GM20431 (cell line): ENCODE data around the gene CCDC167.
"Not testable (repeated sequence)": the region's sequence is repeated elsewhere in the genome, so short reads cannot be mapped to it uniquely, and the experiment has no call there.

ENCODE experiments used
- in situ Hi-C: fragments of 300-500 bp; cut with MseI, MboI; formaldehyde crosslinking; loops from one replicate; pipeline ENCODE4 v1.15.0; 2020; ENCODE audit warnings: low sequenced_read_pairs; ENCODE audit not compliant: unreplicated experiment

The CCDC167 gene

DNA sequence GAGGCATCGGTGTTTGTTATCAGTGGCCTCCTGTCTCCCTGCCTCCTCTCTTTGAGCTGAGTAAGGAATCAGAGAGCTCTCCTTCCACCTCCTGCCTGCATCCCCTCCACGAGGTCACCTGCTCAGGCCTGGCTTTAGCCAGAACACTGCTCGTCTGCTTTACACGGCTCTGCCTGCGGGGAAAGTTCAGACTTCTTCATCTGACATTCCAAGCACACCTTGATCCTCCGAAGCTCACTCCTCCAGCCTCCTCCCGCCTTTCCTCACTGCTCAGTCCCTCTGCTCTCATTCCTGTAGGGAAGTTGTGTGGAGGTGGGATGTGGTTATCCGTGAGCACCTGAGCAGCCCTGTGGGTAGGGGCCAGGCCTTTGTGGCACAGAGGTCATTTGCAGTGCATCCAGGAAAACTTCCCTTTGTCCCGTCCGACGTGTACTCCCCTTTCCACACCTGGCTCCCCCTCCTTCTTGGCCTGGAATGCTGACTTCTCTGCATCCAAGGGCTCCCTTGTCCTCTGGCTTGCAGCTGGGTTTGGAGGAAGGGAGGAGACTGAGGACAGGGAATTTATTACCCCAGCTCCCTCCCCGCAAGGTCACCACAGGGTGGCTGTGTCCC, 12.8 kb upstream of the CCDC167 start:
- in situ Hi-C loops, result no loop called here

DNA sequence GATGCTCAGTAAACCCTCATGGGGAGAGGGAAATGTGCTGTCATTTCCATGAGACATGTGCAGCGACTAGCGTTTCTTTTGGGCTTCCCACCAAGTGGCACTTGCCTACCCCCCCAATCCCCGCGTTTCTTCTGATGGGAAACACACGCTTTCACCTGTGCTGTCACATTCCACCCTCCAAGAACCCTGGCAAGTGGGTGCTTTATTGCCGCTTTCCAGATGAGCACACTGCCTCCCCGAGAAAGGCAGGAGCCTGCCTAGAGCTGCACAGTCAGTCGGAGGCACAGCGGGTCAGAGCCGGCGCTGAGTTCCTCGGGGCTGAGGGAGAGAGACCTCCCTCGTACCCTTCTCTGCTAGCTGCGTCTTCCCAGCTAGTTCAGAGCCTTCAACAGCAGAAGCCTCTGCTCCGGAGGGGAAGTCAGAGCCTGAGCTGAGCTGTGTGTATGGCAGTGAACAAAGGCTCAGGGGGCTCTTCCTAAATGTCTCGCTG, 12.3 kb upstream of the CCDC167 start:
- in situ Hi-C loops, result no loop called here

DNA sequence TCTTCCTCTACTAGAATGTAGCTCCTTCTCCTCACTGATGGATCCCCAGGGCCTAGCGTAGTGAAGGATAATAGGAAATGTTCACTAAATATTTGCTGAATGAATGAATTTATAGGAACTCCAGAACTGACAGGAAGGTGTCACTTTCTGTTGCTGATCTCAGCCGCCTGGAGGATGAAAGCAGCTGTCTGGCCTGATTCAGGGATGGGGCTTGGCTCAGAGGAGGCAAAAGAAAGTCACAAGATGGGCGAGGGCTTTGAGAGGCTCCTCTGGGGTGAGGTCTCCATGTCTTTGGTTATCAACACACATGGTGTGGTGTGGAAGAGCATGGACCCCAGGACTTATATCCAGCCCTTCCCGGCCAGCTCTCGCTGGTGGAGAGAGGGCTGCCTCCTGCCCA, 11.5 kb upstream of the CCDC167 start:
- in situ Hi-C loops, result no loop called here

DNA sequence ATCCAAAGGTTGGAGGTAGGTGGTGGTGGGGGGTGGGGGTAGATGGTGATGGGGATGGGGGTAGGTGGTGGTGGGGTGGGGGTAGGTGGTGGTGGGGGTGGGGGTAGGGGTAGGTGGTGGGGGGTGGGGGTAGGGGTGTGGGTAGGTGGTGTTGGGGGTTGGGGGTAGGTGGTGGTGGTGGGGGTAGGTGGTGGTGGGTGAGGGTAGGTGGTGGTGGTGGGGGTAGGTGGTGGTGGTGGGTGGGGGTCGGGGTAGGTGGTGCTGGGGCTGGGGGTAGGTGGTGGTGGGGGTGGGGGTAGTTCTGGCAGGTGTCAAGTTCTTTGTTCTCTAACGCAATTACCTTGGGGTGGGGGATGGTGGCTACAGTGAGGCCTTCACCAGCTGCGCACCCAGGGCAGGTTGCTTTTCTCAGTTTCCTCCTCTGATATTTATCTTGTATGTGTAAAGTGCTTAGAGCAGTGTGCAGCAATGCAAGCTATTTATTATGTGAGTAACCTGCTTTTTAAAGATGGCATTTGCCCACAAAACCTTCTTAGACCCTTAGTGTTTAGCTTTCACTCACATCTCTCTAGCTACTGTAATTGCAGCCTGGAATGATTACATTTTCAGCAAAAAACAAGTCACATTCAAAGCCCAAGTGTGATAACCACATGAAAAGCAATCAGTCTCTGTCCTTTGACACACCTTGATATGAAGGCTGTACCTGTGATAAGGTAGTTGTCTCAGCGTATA, 8.2 kb upstream of the CCDC167 start:
- in situ Hi-C loops, result no loop called here

DNA sequence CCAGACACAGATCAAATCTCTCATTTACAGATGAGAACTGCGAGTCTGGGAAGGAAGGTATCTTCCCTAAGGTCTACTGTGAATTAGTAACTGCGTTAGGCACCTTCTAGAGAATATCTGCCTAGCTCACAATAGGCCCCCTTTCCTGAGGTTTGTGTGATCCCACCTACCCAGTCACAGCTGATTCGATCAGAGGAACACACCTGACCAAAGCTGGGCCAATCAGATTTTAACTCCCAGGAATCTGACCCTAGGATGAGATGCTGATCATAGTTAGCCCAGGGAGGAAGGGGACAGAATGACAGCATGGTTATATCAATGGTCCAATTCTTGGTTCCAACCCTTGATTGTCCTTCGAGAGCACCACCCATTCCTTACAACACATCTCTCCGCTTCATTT, 7.4 kb upstream of the CCDC167 start:
- in situ Hi-C loops, result no loop called here

DNA sequence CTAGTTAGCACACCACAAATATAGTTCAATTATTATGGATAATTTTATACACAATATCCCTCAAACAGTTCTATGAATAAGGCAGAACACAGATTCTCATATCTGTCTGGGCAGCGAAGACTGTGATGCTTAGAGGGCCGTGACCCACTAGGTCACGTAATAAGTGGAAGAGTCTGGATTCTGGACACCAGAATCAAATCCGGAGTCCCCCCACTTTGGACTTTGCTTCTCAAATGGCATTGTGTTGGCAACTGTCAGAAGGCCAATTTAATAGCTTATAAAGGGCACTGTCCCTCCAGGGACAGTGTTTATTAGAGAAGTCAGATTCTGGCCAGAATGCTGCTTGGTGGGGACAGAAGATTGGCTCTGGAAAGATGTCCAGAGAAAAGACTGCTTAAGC, 6.8 kb upstream of the CCDC167 start:
- in situ Hi-C loops, result no loop called here

DNA sequence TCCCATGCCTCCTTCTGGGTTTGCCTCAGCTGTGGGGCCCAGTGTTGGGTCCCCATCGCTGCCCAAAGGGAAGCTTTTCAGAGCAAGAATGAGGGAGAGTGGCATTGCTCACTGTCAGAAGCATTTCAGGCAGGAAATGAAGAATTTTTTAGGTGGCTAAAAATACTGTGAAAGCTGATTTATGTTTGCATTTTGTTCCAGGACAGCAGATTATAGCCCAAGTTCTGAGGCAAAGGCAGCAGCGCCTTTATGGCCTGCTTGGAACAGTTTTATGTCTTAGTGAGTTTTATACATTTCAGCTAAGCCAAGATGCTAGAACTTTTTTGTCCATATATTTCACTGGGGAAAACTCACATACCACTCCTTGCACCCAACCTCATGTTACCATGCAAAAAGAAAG, 4.3 kb upstream of the CCDC167 start:
- in situ Hi-C loops, result no loop called here

DNA sequence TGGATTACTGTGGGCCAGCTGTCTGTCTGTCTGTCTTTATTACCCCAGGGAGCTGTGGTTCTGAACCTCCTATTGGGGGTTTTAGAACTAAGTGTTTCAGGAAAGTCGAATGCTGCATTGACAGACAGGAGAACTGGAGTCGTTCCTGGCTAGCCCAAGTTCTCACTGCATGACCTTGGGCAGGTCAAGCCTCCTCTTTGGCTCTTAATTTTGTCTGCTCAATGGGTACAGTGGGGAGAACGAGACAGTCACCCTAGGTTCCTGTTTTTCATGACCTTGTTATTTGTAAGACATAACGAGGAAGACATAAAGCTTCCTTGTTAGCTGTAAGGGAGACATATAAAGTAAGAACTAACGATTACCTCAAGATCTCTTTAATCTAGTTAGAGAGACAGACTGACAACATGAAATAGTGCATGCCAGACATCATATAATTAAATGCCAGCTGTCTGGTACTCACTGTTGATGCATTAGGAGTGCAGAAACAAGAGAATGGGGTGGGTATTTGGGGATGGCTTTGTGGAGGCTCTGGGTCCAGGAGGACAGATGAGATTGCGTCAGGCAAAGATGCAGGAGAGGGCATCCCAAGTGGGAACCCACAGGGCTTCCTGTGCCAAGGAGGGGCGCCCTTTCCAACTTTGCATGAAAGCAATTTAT, 3.7 kb upstream of the CCDC167 start:
- in situ Hi-C loops, result no loop called here

DNA sequence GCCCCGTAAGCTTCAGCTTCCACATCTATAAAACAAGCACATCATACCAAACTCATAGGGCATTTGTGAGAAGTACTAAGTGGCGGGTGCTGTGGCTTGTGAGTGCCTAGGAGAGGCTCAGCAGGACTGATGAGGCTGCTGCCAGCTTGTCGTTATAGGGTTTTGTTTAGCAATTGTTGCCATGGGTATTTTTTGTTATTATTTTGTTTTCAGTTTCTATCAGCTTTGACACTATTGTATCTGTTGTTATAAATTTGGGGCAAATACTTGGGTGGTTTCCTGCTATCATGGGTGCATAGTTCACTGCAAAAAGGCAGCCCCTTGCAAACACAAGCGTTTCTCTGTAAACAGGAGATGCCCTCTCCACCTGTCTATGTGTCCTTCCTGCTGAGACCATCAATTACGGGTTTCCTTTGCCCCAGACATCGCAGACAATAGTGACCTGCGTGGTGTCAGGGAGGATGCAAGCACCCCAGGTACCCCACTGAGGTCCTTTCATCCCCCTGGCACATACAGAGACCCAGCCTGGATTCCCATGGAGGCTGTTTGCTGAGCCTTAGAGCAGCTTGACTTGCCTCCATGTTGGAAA, 3.1 kb upstream of the CCDC167 start:
- in situ Hi-C loops, result no loop called here

DNA sequence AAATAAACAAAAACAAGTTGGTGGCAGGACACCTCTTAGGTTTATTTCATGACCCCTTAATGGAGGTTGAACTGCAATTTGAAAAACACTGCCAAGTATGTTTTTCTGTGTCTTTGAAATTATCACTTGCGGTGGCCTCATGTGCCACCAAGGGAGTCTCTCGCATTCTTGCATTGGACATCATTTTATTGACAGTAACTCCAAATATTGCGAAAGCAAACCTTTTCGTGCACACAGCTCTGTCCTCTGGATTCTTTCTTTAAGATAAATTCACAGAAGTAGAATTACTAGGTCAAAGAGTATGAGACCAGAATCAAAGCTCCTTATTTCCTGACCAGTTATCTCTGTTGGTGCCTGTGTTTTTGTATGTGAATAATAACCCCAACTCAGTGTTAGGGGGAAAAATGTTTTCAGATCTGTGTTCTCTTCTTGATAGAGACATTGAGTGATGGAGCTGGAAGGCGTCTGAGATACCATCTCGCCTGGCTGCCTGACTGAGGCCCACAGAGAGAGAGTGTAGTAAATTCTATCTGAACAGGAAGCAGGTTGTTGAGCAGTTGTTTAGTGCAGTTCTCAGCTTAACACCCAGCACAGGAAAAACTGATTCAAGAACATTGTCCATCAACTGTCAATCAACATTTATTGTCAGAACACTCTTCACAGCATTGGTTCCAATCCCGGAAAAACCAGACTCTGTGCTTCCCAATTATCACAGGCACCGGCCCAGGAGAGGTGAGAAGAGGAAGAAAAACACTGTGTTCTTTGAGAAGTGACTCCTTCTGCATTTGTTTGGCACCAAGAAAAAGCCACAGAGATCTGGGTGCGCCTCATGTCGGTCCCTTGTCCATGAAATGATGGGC, 2.2 kb upstream of the CCDC167 start:
- in situ Hi-C loops, result no loop called here

DNA sequence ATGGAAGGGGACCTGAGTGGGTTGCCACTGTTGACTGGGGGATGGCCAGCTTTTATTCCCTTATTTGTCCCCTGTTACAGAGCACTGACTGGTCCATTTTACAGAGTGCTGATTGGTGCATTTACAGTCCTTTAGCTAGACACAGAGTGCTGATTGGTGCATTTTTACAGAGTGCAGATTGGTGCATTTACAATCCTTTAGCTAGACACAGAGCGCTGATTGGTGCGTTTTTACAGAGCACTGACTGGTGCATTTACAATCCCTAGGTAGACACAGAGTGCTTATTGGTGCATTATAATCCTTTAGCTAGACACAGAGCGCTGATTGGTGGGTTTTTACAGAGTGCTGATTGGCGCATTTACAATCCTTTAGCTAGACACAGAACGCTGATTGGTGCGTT, 1.2 kb upstream of the CCDC167 start:
- in situ Hi-C loops, result not testable (repeated sequence)

DNA sequence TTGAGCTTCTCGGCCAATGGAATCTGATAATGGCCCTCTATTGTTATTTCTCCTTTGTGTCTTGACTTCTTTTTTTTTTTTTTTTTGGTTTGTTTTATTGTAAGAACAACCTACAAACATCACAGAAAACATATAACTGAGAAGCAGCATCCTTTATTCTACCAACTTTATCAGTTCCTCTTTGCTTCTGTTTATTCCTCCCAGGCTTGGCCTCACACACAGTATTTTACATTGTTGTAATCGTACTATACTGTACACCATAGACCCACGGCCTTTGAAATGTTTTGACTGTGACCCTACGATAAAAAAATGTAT, 558 bp upstream of the CCDC167 start:
- in situ Hi-C loops, result no loop called here

DNA sequence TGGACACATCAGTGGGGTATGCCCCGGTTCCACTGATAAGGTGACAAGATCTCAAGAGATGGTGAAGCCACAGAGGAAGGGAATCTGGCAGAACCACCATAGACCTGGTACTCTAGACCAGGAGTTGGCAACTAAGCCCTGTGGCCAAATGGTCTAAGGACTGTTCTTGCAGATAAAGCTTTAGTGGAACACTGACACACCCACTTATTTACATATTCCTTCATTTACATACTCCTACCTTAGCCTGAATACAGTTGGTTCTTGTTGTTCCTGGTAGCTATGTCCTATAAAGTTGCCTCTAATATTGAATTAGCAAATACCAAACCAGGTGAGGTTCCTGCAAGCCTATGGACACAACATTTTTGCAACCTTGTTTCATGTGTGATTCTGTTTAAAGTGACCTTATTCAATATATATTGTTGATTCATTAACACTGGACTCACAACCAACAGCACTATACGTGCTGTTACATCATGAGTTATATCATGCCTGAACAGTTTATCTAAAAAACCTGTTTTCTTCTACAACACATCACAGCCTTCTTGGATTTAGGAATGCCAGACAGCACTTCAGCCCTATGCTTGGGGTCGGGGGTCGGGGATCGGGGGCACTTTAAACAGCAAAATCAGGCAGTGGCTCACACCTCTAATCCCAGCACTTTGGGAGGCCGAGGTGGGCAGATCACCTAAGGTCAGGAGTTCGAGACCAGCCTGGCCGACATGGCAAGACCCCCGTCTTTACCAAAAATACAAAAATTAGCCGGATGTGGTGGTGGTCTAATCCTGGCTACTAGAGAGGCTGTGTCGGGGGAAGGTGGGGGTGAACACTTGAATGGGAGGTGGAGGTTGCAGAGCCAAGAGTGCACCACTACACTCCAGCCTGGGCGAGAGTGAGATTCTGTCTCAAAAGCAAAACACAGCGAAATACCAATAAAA, 2.5 kb downstream of the CCDC167 start:
- in situ Hi-C loops, result no loop called here

DNA sequence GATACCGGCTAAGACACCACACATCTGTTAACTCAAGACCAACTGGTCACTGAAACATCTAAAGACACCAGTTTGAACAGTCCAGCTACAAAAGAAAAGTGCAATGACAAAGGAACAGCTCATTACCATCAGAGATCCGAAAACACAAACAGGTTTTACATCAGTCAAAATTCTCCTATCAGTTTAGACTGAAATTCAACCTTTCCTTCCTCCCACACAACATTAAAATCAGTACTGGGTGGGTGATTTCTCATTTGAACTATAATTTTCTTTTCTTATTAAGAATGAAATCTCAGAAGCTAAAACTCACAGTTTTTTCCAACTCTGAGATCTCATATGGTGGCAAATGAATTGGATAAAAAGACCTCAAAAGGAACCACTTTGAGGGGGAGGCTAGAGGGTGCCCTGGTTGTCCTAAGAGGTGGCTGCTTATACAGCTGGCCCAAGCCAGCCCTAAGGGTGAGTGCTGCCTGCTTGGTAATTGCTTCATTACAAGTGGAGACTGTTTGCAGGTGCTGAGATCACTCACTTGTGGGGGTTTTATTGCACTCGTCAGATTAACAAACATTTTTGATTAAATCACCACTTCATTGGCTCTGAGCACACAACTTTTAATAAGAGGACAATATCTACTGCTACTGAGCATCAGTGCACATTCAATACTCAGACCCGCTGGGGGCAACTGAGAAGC, 4.3 kb downstream of the CCDC167 start:
- in situ Hi-C loops, result no loop called here

DNA sequence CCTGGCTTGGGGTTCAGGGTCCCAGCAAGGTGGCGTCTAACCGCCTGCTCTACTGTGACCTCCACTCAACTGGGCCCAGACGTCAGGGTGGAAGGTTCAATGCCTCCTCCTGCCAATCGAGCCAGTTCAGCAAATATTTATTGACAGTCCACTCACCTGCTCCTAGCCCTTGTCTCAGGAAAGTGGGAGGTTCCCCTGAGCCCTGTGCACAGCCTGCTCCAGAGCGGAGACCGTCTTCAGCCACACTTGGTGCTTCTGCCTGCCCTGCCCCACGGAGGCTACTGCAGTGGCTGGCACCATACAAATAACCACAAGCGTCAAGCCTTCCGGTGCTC, 6.1 kb downstream of the CCDC167 start:
- in situ Hi-C loops, result no loop called here

DNA sequence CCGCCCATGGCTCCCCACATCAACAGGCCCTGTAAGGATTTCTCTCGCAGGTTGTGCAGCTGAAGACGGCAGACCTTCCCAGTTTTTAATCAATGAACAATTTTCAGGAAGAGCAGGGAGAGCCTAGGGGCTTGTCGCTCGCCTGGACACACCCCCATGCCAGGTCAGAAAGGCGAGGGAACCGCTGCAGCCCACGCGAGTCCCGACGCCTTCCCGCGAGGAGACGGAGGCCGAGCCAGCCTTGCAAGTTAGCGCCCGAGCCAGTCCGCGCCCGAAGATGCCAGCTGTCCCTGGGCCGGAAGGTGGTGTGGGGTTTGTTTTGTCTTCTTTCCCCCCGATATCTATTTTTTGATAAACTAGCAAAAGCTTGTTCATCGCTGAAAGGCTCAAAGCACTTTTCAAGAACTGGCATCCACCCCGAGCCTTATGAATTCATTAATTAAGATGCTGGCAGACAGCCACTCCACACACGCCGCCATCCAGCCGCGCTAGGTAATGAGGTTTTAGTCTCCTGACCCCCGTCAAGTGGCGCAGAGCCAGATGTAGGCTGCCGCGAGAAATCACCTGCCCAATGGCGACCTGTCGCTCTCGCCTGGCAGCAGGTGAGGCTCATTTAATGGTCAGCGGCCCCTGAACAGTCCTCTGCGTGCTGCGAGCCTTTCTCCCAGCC, 6.6 kb downstream of the CCDC167 start:
- in situ Hi-C loops, result no loop called here

DNA sequence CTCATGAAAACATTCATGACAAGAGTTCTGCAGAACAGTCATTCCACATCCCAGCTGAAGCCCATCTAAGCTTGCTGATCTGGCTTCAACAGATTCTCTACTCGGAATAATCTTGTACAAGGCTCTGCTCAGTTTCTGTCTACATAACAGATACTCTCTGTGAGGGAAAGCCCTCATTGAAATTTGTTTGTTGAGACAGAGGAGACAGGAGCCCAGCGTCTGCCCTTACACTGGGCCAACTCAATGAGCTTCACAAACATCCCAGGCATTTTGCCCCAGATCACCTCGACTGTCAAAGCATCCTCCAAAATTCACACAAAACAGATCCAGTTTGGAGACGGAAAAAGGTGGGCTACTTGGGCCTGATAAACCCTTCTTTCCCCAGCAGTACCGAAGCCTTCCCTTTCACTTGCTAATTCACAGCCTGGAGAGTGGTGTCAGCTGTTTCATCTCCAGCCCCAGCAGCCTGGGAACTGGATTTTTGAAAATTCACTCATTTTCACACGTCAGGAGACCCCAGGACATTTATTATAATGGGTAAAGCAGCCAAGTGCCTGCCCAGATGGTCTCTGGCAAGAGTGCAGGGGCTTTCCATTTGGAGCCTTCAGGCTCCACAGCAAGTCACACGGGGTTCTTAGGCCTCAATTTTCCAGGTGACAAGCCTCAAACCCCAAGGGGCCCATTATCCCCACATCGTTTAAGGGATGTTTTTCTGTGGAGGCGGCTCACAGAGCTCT, 7.3 kb downstream of the CCDC167 start:
- in situ Hi-C loops, result no loop called here

DNA sequence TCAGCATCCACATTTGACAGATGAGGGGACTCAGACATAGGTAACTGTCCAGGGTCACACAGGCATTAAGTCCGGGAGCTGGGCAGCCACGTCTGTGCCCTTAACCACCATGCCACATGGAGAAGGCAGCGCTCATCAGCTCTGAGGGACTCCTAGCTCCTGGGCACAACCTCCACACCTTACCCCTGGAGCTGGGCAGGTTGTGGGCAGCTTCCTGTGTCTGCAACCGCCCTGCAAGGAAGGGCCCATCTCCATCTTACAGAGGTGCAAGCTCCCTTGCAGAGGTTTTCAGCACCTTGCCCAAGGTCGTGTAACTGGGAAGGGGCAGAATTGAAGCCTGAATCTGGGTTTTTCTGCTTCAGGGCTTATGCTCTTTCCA, 7.9 kb downstream of the CCDC167 start:
- in situ Hi-C loops, result no loop called here
